ENCODE results near the gene TMEM92.

Gene TMEM92

DNA sequence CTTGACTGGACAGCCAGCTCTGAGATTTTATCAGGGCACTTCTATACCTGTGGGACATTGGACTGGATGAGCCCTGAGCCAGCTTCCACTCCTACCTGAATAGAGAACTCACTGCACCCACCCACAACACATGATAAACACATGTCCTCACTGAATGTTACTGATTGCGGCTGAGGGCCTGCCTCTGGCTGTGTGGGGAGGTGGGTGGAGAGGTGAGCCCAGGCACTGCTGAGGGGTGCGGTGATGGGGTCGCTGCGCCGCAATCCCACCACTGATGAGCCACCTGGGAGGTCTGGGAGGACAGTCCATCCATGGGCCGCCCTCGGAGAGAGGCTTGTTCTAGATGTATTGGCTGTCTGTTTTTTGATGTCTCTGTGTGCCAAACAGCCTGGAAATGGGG is 5.4 kb downstream of the TMEM92 start:
- CTCF ChIA-PET: interaction anchor here (1.1 to 10.1 kb wide), 3 partner anchors 17 to 82 kb away, joined by 3 to 71 read pairs (median 35); partner anchors contain the start of gene COL1A1
- DNase-seq (ENCODE audit: extremely low spot score): no peak
- TF ChIP-seq, protein P1, sequence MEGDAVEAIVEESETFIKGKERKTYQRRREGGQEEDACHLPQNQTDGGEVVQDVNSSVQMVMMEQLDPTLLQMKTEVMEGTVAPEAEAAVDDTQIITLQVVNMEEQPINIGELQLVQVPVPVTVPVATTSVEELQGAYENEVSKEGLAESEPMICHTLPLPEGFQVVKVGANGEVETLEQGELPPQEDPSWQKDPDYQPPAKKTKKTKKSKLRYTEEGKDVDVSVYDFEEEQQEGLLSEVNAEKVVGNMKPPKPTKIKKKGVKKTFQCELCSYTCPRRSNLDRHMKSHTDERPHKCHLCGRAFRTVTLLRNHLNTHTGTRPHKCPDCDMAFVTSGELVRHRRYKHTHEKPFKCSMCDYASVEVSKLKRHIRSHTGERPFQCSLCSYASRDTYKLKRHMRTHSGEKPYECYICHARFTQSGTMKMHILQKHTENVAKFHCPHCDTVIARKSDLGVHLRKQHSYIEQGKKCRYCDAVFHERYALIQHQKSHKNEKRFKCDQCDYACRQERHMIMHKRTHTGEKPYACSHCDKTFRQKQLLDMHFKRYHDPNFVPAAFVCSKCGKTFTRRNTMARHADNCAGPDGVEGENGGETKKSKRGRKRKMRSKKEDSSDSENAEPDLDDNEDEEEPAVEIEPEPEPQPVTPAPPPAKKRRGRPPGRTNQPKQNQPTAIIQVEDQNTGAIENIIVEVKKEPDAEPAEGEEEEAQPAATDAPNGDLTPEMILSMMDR (IDR thresholded peaks at IDR 0.05; ENCODE audit: control extremely low read depth, extremely low read depth, low read depth, missing control alignments): no peak
- POLR2A ChIA-PET: no interaction called here

DNA sequence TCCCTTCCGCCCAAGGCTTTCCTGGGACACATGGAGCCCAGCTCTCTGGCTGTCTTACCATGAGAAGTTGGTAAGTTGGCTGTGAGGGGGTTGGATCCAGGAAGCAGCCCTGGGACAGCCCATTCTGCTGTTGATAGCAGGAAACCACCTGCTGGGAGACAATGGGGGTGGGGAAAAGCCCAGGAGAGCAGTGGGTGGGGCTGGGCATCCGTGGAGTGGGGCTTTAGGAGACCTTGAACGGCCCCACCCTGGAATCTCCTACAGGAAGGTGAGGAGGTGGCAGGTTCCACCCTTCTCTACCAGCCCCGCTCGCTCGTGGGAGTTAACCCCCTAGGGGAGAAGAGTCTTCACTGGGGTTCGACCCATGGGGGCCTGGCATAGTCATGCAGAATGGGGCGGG is 5.8 kb downstream of the TMEM92 start:
- no peak for DNase-seq (ENCODE audit: extremely low spot score)
- ChIA-PET CTCF (interaction anchor here (1.1 to 10.1 kb wide), 3 partner anchors 16 to 82 kb away, joined by 3 to 71 read pairs (median 35); partner anchors contain the start of gene COL1A1), POLR2A (no interaction called here)
- TF ChIP-seq, protein P1 (IDR thresholded peaks at IDR 0.05; ENCODE audit: control extremely low read depth, extremely low read depth, low read depth, missing control alignments): no peak

DNA sequence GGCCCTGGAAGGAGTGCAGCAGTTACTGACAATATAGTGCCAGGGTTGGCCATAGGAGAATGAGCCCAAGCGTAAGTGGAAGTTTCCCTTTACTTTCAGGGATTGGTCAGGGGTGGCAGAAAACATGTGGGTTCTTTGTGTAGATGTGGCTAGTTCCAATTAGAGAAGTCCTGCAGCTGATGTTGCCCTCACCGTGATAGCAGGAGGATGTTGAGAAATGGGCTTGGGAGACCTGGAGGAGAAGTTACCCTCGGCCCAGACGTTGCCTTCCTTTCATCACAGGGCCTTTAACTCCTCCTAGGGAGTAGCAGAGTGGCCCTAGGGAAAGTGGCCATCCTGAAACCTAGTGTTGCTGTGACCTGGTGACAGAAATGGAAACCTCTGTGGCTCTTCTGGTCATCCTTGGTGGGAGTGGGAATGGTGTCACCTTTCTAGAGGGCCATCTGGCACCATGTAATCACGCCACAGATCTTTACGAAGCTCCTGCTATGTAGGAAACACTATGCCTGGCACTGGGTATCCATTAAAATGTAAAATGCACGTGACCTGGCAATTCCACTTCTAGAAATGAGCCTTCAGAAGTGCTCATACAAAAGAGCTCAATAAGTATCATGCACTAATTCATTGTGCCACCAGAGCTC is 6.7 kb downstream of the TMEM92 start:
- TF ChIP-seq, protein P1 (IDR thresholded peaks at IDR 0.05; ENCODE audit: control extremely low read depth, extremely low read depth, low read depth, missing control alignments): no peak
- DNase-seq (ENCODE audit: extremely low spot score): no peak
- POLR2A ChIA-PET: no interaction called here
- CTCF ChIA-PET: interaction anchor here (4.7 to 10.1 kb wide), 2 partner anchors 15 to 80 kb away, joined by 35 to 71 read pairs; partner anchors contain the start of gene COL1A1

DNA sequence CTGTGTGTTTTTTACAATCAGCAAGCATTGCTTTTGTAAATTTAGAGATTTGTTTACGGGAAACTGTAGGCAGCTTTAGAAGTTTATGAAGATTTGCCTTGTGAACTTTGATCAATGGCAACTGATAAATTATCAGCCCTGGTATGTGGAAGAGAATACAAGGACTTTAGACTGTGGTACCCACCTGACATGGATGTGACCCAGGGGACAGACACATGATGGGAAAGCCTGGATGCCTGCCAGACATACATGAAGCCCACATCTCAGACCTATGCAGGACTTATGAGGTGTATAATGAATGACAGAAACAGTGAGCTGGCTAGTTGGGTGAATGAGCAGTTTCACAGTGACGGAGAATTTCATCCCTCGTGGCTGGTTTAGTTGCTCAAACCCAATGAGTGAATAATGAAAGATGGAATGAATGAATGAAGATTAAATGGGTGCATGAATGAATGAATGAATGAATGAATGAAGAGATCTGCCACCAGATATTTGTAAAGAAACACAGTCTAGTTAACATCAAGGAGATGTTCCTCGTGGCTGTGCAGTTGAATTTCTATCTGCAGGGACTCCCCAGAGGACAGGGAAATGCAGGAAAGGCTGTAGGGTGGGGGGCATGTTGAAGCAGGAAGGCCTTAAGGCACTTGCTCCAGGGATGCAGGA is 7.6 kb downstream of the TMEM92 start:
- TF ChIP-seq, protein P1 (IDR thresholded peaks at IDR 0.05; ENCODE audit: control extremely low read depth, extremely low read depth, low read depth, missing control alignments): no peak
- CTCF ChIA-PET: interaction anchor here (0.7 to 10.1 kb wide), 6 partner anchors 10 to 188 kb away, joined by 3 to 71 read pairs (median 4); partner anchors contain the start of gene COL1A1
- POLR2A ChIA-PET: no interaction called here
- no peak for DNase-seq (ENCODE audit: extremely low spot score)

DNA sequence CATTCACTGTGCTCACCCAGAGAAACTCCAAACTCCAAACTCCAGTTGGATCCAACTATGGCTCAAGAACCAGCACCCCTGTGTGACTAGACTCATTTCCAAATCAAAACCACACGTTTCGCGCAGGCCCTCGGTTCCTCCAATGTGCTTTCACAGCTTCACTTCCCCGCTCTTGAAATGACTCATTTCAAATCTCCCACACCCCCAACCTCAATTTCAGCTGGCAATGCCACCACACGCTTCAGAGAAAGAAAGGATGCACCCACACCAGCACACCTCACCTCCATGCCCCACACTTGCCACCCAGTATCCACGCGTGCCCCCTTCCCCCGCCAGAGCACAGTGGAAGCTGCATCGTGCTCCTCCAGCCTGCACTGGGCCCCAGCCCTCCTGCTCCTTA is 9.0 kb downstream of the TMEM92 start:
- ChIA-PET CTCF (interaction anchor here (1.0 to 10.1 kb wide), 7 partner anchors 9 to 189 kb away, joined by 3 to 71 read pairs (median 6); partner anchors contain the start of gene COL1A1), POLR2A (no interaction called here)
- TF ChIP-seq, protein P1 (IDR thresholded peaks at IDR 0.05; ENCODE audit: control extremely low read depth, extremely low read depth, low read depth, missing control alignments): no peak
- DNase-seq (ENCODE audit: extremely low spot score): no peak

DNA sequence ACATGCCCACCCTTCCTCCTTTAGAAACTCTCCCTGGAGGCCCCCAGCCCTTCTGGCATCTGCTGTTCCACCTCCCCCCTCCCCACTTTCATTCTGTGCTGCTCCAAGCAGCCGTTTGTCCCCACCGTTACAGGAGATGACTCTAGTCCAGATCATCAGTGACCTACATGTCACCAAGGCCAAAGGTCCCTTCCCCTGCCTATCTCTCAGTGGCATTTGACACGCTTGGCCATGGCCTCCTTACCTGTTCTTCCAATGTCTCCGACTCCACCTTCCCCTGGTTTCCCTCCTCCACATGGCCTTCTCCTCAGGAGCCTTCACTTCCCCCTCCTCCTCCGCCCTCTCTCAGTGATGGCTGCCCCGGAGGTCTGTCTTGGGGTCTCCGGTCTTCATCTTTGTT is 9.4 kb downstream of the TMEM92 start:
- TF ChIP-seq, protein P1 (IDR thresholded peaks at IDR 0.05; ENCODE audit: control extremely low read depth, extremely low read depth, low read depth, missing control alignments): no peak
- POLR2A ChIA-PET: no interaction called here
- CTCF ChIA-PET: interaction anchor here (1.0 to 10.1 kb wide), 3 partner anchors 9 to 83 kb away, joined by 6 to 71 read pairs (median 35); partner anchors contain the start of gene COL1A1

More for the DNA sequence above, 9.4 kb downstream of the TMEM92 start:
- DNase-seq (ENCODE audit: extremely low spot score): no peak
